HG02870 (cell line): Measurements from ENCODE around the gene BPIFA2.

ENCODE experiments used
- ATAC-seq: cut with Tn5 transposase; IDR thresholded peaks from one replicate; pipeline ENCODE4 v1.9.1; 2021; ENCODE audit warnings: mild to moderate bottlenecking, moderate library complexity; ENCODE audit not compliant: unreplicated experiment

The BPIFA2 gene

DNA sequence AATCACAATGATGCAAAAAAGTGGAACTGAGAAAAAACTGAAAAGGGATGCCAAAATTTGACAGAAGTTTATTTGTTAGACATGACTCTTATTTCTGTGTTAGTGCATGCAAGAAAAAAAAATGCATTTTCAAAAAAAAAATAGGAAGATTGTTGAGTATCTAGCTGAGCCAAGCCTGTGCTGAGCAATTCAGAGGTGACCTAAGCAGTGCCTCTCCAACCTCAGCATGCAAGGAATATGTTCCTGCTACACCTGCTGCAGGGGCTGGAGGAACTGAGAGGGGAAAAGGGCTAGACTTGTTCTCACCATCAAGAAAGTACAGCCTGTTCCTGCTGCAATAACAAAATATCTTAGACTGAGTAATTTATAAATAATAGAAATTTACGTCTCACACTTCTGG lies 24.0 kb downstream of the BPIFA2 start:
- no peak for ATAC-seq

- no peak for ATAC-seq
Measured at GRCh38 chr20:33192912-33193501, 25.0 kb downstream of the BPIFA2 start.

DNA sequence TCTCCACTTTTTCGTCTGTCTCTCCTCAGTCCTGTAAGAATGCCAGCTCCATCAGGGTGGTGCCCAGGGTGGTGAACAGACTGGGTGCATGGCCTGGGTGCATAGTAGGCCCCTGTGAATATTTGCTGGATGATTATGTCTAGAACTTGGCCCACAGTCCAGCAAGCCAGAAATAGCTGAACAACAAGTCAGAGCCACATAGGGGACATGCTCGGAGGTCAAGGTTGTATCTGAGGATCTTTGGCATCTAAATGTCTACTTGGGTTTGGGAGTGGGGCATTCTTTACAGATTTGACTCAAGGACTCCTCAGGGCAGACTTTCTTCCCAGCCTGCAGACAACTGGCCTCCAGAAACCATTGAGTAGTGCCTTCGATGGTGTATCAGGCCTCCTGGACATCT lies 31.1 kb downstream of the BPIFA2 start:
- no peak for ATAC-seq

- ATAC-seq, result no peak
Measured at GRCh38 chr20:33202451-33202850, 34.5 kb downstream of the BPIFA2 start.

GRCh38 chr20:33203444-33203843 lies 35.5 kb downstream of the BPIFA2 start:
- no peak for ATAC-seq

DNA sequence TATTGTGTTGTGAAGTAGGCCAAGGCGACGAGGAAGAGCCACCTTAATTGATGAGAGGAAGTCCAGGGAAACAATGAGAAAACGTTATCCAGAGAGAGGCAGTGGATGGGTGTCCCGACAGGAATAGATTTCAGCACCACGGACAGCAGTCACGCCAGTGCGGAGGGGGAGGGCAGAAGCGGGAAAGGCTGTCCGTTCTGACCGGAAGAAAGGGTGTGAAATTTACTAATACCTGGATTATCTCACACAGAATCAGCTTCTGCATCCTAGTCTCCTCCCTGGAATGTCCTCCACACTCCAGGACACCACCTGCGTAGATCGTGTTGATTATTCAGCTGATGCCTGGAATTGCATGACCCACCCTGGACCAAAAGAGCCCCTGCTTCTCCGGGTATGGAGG lies 41.8 kb downstream of the BPIFA2 start:
- ATAC-seq, result no peak

- ATAC-seq, result no peak
Measured at GRCh38 chr20:33210371-33210770, 42.4 kb downstream of the BPIFA2 start.

DNA sequence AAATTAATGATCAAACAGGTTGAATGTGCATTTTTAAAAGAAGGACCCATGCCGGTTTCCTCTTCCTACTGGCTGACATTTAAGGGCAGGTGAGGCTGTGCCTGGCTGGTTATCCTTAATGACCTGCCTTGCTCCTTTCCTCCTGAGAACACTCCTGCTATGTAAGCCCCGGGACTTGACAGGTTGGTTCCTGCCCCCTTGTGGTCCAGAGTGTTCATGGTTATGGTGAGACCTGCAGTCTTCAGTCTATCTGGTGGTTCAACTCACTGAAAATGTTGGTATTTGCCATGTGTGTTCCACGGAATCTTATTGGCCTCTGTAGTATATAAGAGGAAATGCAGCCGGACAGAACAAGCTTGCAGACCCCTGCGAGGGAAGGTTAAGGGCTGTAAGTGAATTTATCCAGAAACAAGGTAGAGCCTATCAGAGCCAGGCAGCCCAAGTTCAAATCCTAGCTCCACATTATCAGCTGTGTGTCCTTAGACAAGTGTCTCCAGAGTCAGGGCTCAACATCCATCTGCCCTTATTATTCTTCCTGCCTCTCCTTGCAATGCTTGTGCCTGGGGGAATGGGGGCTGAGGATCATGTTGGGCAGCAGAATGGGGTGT lies 44.0 kb downstream of the BPIFA2 start:
- ATAC-seq, result no peak

- ATAC-seq, result no peak
Measured at GRCh38 chr20:33217052-33217451, 49.1 kb downstream of the BPIFA2 start, which contains the start of gene BPIFA3. TSS of gene BPIFA3 (plus strand) at chr20:33217352. CDS start at chr20:33217537, 185 bp downstream.

DNA sequence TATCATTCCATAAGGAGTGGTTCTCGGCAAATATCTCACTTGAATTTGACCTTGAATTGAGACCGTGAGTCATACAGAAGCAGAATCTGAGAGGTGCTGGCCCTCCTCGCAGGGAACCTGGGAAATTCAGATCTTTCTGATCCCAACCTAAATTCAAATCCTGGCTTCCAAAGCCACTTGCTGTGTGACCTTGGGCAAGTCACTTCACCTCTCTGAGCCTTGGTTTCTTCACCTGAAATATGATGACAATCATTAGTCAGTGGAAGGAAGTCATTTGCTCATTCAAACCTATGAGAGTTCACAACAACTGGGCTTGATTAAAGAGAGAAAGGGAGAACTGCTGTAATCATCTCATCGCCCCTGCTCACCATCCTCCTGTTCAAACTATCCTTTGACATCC lies 56.4 kb downstream of the BPIFA2 start:
- no peak for ATAC-seq

DNA sequence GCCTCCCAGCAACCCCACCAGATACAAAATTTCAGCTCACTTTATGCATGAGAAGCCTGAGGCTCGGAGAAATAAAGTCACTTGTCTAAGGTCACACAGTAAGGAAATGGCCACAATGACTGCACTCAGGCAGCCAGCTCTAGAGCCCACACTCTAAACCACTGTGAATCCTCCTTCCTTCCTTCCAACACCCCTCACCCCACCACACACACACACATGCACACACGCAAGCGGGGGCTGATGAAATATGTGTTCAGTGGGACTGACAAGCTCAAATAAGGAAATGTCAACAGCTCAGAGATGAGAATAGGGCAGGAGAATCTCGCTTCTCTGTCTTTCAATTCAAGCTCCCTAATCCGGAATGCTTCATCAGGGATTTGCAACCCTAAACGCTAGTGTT lies 61.9 kb downstream of the BPIFA2 start:
- ATAC-seq, result no peak
